Measurements from ENCODE around the gene ELFN2. TPM values are rescaled to one million over a fixed set of nuclear protein-coding genes. Genes with fewer than 3 reads are reported as not detected.

ELFN2 gene
- total and polyA plus RNA-seq, 2 of the 13 experiments (the other 11 are each of a cell fraction or from before 2014, with no cell fraction given), result 0.01 TPM; not detected in 1

- ATAC-seq (no peak), FAIRE-seq (no peak)
These were observed 12.1 kb downstream of the ELFN2 start for GRCh38 chr22:37415210-37415609.

More at GRCh38 chr22:37415210-37415609, 12.1 kb downstream of the ELFN2 start:
- POLR2A ChIA-PET, result no interaction called here
- no peak overlapping the region for H3K4me3 ChIP-seq (replicated peaks in 1 of 3; ENCODE audit: insufficient read depth in 1 of 3, low read depth in 2 of 3, low read length in 3 of 3)
- no peak for DNase-seq (ENCODE audit: low spot score)
- H3K79me2 ChIP-seq (ENCODE audit: insufficient read depth, low read length), result no peaks in the 10 kb centered on the region
- TF ChIP-seq REST (IDR thresholded peaks at IDR 0.05; ENCODE audit: borderline replicate concordance in 1 of 2, low read depth in 1 of 2, low read length in 2 of 2) (no peak), PHB2 (IDR thresholded peaks at IDR 0.05; ENCODE audit: partially characterized antibody) (no peak), ZSCAN25 (CRISPR knock-in tag; IDR thresholded peaks at IDR 0.05) (no peak), PRDM4 (CRISPR knock-in tag; IDR thresholded peaks at IDR 0.05; ENCODE audit: borderline replicate concordance) (no peak), ZNF792 (CRISPR knock-in tag; IDR thresholded peaks at IDR 0.05) (no peak), ZNF569 (CRISPR knock-in tag; IDR thresholded peaks at IDR 0.05; ENCODE audit: borderline replicate concordance) (no peak), NCOA2 (CRISPR knock-in tag; IDR thresholded peaks at IDR 0.05) (no peak), ZNF550 (CRISPR knock-in tag; IDR thresholded peaks at IDR 0.05; ENCODE audit: borderline replicate concordance) (no peak)
- in situ Hi-C loops (cut with HindIII; ENCODE audit: extremely low pct_ligation_motif_present, low pct_unique_long_range_greater_than_20kb), result no loop called here
- CTCF ChIA-PET (ENCODE audit: low intra/inter-chr PET ratio, low total read pairs), result no interaction called here
- H3K27me3 ChIP-seq (ENCODE audit: control insufficient read depth in 1 of 2, insufficient read depth in 2 of 2, low read length in 2 of 2), result peaks cover under 1 to 36% of the 10 kb centered on the region in 2 experiments; a peak in 4 of 5 replicates
- H4K20me1 ChIP-seq (ENCODE audit: insufficient read depth, low read length), result no peaks in the 10 kb centered on the region
- no peaks in the 10 kb centered on the region for H3K9me3 ChIP-seq (ENCODE audit: low read length)
- no peak overlapping the region for H3K4me2 ChIP-seq (ENCODE audit: low read depth, low read length)
- H2AFZ ChIP-seq (ENCODE audit: low read length), result no peak overlapping the region
- 68% methylated on average over 4 of the region's 8 CpGs for WGBS (ENCODE audit: low lambda C conversion rate)
- intact Hi-C loops (cut with micrococcal nuclease; ENCODE audit: unreplicated experiment), result no loop called here
- no peaks in the 10 kb centered on the region for H3K36me3 ChIP-seq (replicated peaks in 1 of 2; ENCODE audit: control insufficient read depth in 1 of 2, insufficient read depth in 2 of 2, low read length in 2 of 2)
- no peaks in the 10 kb centered on the region for H3K4me1 ChIP-seq (ENCODE audit: insufficient read depth, low read length)
- BruUV-seq (replicated peaks), result no TSS peak
- no peak overlapping the region for H3K9ac ChIP-seq (ENCODE audit: insufficient read depth, low read depth, low read length)
- no peak overlapping the region for H3K27ac ChIP-seq (ENCODE audit: extremely low read length, insufficient read depth, low read length)

All from HepG2 (cell line).